ENCODE results near the gene SWAP70. TPM values are rescaled to one million over a fixed set of nuclear protein-coding genes. Genes with fewer than 3 reads are reported as not detected.

The SWAP70 gene
- total and polyA plus RNA-seq, 9 of the 15 experiments (the other 6 are each of a cell fraction or from before 2014, with no cell fraction given): 1.7 to 4.9 (median 3.9) TPM

DNA sequence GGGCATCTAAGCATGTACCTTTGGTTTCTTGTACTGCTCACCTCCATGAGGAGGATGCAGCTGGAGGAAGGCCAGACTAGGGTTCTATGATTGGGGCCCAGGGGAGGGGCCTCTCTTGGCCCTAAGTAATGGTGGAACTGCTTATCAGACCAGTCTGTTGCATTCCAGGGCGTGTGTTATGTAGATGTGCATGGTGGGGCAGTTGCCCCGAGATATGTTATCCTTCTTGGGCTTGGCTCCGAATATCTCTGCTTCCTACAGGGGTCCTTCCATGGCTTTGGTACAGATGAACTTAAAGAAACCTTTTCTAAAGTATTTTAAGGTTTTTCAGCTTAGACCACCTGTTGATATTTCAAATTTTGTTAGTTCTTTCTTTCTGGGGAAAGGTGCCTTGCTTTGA is 126.0 kb downstream of the SWAP70 start (continued):
- TF ChIP-seq, protein P1, sequence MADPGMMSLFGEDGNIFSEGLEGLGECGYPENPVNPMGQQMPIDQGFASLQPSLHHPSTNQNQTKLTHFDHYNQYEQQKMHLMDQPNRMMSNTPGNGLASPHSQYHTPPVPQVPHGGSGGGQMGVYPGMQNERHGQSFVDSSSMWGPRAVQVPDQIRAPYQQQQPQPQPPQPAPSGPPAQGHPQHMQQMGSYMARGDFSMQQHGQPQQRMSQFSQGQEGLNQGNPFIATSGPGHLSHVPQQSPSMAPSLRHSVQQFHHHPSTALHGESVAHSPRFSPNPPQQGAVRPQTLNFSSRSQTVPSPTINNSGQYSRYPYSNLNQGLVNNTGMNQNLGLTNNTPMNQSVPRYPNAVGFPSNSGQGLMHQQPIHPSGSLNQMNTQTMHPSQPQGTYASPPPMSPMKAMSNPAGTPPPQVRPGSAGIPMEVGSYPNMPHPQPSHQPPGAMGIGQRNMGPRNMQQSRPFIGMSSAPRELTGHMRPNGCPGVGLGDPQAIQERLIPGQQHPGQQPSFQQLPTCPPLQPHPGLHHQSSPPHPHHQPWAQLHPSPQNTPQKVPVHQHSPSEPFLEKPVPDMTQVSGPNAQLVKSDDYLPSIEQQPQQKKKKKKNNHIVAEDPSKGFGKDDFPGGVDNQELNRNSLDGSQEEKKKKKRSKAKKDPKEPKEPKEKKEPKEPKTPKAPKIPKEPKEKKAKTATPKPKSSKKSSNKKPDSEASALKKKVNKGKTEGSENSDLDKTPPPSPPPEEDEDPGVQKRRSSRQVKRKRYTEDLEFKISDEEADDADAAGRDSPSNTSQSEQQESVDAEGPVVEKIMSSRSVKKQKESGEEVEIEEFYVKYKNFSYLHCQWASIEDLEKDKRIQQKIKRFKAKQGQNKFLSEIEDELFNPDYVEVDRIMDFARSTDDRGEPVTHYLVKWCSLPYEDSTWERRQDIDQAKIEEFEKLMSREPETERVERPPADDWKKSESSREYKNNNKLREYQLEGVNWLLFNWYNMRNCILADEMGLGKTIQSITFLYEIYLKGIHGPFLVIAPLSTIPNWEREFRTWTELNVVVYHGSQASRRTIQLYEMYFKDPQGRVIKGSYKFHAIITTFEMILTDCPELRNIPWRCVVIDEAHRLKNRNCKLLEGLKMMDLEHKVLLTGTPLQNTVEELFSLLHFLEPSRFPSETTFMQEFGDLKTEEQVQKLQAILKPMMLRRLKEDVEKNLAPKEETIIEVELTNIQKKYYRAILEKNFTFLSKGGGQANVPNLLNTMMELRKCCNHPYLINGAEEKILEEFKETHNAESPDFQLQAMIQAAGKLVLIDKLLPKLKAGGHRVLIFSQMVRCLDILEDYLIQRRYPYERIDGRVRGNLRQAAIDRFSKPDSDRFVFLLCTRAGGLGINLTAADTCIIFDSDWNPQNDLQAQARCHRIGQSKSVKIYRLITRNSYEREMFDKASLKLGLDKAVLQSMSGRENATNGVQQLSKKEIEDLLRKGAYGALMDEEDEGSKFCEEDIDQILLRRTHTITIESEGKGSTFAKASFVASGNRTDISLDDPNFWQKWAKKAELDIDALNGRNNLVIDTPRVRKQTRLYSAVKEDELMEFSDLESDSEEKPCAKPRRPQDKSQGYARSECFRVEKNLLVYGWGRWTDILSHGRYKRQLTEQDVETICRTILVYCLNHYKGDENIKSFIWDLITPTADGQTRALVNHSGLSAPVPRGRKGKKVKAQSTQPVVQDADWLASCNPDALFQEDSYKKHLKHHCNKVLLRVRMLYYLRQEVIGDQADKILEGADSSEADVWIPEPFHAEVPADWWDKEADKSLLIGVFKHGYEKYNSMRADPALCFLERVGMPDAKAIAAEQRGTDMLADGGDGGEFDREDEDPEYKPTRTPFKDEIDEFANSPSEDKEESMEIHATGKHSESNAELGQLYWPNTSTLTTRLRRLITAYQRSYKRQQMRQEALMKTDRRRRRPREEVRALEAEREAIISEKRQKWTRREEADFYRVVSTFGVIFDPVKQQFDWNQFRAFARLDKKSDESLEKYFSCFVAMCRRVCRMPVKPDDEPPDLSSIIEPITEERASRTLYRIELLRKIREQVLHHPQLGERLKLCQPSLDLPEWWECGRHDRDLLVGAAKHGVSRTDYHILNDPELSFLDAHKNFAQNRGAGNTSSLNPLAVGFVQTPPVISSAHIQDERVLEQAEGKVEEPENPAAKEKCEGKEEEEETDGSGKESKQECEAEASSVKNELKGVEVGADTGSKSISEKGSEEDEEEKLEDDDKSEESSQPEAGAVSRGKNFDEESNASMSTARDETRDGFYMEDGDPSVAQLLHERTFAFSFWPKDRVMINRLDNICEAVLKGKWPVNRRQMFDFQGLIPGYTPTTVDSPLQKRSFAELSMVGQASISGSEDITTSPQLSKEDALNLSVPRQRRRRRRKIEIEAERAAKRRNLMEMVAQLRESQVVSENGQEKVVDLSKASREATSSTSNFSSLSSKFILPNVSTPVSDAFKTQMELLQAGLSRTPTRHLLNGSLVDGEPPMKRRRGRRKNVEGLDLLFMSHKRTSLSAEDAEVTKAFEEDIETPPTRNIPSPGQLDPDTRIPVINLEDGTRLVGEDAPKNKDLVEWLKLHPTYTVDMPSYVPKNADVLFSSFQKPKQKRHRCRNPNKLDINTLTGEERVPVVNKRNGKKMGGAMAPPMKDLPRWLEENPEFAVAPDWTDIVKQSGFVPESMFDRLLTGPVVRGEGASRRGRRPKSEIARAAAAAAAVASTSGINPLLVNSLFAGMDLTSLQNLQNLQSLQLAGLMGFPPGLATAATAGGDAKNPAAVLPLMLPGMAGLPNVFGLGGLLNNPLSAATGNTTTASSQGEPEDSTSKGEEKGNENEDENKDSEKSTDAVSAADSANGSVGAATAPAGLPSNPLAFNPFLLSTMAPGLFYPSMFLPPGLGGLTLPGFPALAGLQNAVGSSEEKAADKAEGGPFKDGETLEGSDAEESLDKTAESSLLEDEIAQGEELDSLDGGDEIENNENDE (IDR thresholded peaks at IDR 0.05; ENCODE audit: low read depth, low read length): no peak
- TF ChIP-seq NFIC (IDR thresholded peaks at IDR 0.05) (peak; percentile 77), YBX1 (IDR thresholded peaks at IDR 0.05) (no peak), TCF7 (IDR thresholded peaks at IDR 0.05; ENCODE audit: borderline replicate concordance) (no peak), ZNF232 (CRISPR knock-in tag; IDR thresholded peaks at IDR 0.05) (no peak), SIN3A (IDR thresholded peaks at IDR 0.05; ENCODE audit: borderline replicate concordance in 2 of 2, control insufficient read depth in 1 of 2, low read depth in 2 of 2, low read length in 2 of 2) (no peak), MIER1 (IDR thresholded peaks at IDR 0.05; ENCODE audit: low read depth) (no peak), HDAC1 (IDR thresholded peaks at IDR 0.05) (no peak), GATAD2A (IDR thresholded peaks at IDR 0.05) (no peak), RAD51 (IDR thresholded peaks at IDR 0.05; ENCODE audit: borderline replicate concordance, low read depth) (no peak), HDAC2 (IDR thresholded peaks at IDR 0.05) (peak; percentile 23; the same call in 1 of the 2 replicates), PCBP1 (IDR thresholded peaks at IDR 0.05; ENCODE audit: low read depth, low read length, poor library complexity, severe bottlenecking) (no peak), PML (IDR thresholded peaks at IDR 0.05; ENCODE audit: low read length) (peak; percentile 65; the same call in 1 of the 2 replicates), ZNF644 (tag; IDR thresholded peaks at IDR 0.05; ENCODE audit: low read depth) (no peak), FOXJ3 (CRISPR knock-in tag; IDR thresholded peaks at IDR 0.05) (no peak)
- TF ChIP-seq, protein P2, sequence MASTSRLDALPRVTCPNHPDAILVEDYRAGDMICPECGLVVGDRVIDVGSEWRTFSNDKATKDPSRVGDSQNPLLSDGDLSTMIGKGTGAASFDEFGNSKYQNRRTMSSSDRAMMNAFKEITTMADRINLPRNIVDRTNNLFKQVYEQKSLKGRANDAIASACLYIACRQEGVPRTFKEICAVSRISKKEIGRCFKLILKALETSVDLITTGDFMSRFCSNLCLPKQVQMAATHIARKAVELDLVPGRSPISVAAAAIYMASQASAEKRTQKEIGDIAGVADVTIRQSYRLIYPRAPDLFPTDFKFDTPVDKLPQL (IDR thresholded peaks at IDR 0.05; ENCODE audit: extremely low read depth, insufficient read length): no peak
- TF ChIP-seq, protein P3, sequence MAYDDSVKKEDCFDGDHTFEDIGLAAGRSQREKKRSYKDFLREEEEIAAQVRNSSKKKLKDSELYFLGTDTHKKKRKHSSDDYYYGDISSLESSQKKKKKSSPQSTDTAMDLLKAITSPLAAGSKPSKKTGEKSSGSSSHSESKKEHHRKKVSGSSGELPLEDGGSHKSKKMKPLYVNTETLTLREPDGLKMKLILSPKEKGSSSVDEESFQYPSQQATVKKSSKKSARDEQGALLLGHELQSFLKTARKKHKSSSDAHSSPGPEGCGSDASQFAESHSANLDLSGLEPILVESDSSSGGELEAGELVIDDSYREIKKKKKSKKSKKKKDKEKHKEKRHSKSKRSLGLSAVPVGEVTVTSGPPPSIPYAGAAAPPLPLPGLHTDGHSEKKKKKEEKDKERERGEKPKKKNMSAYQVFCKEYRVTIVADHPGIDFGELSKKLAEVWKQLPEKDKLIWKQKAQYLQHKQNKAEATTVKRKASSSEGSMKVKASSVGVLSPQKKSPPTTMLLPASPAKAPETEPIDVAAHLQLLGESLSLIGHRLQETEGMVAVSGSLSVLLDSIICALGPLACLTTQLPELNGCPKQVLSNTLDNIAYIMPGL (CRISPR knock-in tag; IDR thresholded peaks at IDR 0.05): no peak

Measured in K562 (cell line).